Hematopoietic multipotent progenitor cell treated with erythropoietin and hydrocortisone succinate and interleukin-3 and kit ligand, for 15 days (in vitro differentiated cells): ENCODE measurements around the gene TMCC3.
A peak's percentile ranks its signal among the peaks of the same experiment; 100 is the strongest.
"Not testable (repeated sequence)": the region's sequence is repeated elsewhere in the genome, so short reads cannot be mapped to it uniquely, and the experiment has no call there.

Experiments
- DNase-seq: peaks from one replicate; pipeline ENCODE4 v3.0.0-alpha.2; 2015; ENCODE audit warnings: low spot score

Gene TMCC3

GRCh38 chr12:94565683-94566082, 84.7 kb downstream of the TMCC3 start:
- no peak for DNase-seq

- no peak for DNase-seq
These were observed 87.1 kb downstream of the TMCC3 start for GRCh38 chr12:94563286-94563685.

GRCh38 chr12:94561943-94562411, 88.4 kb downstream of the TMCC3 start:
- DNase-seq, result no peak

GRCh38 chr12:94560431-94561221, 89.7 kb downstream of the TMCC3 start:
- DNase-seq, result no peak

GRCh38 chr12:94558612-94559011, 91.7 kb downstream of the TMCC3 start:
- DNase-seq, result no peak

- no peak for DNase-seq
These were observed 92.5 kb downstream of the TMCC3 start for GRCh38 chr12:94557746-94558295.

- no peak for DNase-seq
These were observed 94.7 kb downstream of the TMCC3 start for GRCh38 chr12:94555687-94556086.

- no peak for DNase-seq
These were observed 96.5 kb downstream of the TMCC3 start for GRCh38 chr12:94553875-94554274.

- DNase-seq, result no peak
These were observed 97.2 kb downstream of the TMCC3 start for GRCh38 chr12:94553130-94553519.

- DNase-seq, result no peak
These were observed 98.5 kb downstream of the TMCC3 start for GRCh38 chr12:94551810-94552209.

GRCh38 chr12:94550964-94551363, 99.4 kb downstream of the TMCC3 start:
- no peak for DNase-seq

GRCh38 chr12:94548833-94549232, 101.5 kb downstream of the TMCC3 start:
- DNase-seq, result not testable (repeated sequence)

GRCh38 chr12:94545935-94546771, 104.2 kb downstream of the TMCC3 start:
- no peak for DNase-seq

- DNase-seq, result no peak
These were observed 106.0 kb downstream of the TMCC3 start for GRCh38 chr12:94544355-94544754.

- no peak for DNase-seq
These were observed 112.0 kb downstream of the TMCC3 start for GRCh38 chr12:94538318-94538717.

- no peak for DNase-seq
These were observed 114.1 kb downstream of the TMCC3 start for GRCh38 chr12:94536040-94536965.

GRCh38 chr12:94535510-94535921, 114.8 kb downstream of the TMCC3 start:
- no peak for DNase-seq

GRCh38 chr12:94534774-94535509, 115.4 kb downstream of the TMCC3 start:
- DNase-seq, result no peak

- DNase-seq, result no peak
These were observed 116.1 kb downstream of the TMCC3 start for GRCh38 chr12:94534278-94534677.

- DNase-seq, result peak; percentile 38
These were observed 117.6 kb downstream of the TMCC3 start for GRCh38 chr12:94532490-94533422.
